ENCODE measurements around the gene CDKN2AIP.
A peak's percentile ranks its signal among the peaks of the same experiment; 100 is the strongest.

DNA sequence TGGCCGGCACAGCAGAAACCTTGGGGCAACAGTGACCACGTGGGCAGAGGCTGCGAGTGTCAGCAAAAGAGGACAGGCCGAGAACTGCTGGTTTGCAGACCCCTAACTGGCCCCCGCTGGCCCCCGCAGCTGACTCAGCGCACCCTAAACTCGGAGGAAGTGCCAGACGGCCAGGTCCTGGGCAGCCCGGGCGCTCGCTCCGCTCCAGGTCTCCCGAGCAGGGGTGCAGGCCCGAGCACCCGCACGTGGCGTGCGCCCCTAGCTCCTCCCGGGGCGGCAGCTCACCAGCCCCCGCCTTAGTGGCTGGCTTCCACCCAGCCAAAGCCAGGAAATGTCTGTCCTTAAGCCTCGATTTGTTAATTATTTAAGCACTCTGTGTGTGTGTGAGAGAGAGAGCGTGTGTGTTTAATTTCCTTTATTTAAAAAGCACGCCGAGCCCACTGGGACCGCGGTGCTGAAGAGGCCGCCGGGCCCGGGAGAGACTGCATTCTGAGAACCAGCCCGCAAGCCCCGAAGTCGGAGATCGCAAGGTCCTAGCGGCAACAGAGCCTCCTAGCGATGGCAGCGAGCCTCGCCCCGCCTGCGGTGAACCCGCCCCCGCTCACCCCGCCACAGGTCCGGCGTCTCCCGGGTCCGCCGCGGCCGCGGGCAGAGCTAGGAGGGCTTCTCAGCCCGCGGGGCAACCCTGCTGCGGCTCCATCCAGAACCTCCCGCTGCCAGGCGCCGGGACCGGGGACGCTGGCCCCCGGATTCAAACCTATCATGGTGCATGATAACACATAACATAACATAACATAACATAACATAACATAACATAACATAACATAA, 45.9 kb upstream of the CDKN2AIP start:
- TF ChIP-seq, protein P1, sequence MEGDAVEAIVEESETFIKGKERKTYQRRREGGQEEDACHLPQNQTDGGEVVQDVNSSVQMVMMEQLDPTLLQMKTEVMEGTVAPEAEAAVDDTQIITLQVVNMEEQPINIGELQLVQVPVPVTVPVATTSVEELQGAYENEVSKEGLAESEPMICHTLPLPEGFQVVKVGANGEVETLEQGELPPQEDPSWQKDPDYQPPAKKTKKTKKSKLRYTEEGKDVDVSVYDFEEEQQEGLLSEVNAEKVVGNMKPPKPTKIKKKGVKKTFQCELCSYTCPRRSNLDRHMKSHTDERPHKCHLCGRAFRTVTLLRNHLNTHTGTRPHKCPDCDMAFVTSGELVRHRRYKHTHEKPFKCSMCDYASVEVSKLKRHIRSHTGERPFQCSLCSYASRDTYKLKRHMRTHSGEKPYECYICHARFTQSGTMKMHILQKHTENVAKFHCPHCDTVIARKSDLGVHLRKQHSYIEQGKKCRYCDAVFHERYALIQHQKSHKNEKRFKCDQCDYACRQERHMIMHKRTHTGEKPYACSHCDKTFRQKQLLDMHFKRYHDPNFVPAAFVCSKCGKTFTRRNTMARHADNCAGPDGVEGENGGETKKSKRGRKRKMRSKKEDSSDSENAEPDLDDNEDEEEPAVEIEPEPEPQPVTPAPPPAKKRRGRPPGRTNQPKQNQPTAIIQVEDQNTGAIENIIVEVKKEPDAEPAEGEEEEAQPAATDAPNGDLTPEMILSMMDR (conservative IDR thresholded peaks at IDR 0.05; ENCODE audit: low read length) = peak; percentile 61
- TF ChIP-seq EZH2phosphoT487 (IDR thresholded peaks at IDR 0.05; ENCODE audit: borderline replicate concordance, low read depth, low read length) = no peak
